Measurements from ENCODE around the gene GFM1.

DNA sequence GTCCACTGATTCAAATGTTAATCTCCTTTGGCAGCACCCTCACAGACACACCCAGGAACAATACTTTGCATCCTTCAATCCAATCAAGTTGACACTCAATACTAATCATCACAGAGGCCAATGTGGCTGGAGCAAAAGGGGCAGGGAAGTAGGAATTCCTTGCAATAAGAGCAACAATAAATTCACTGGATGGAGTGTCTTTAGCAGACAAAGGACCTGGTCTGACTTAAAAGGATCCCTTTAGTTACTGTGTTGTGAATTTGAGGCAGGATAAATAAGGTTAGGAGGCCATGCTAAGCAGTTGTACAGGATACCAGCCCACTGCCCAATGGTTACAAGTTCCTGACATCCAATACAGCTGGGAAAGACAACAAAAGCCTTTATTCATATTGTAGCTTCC lies 12.3 kb upstream of the GFM1 start:
- TF ChIP-seq, protein P1, sequence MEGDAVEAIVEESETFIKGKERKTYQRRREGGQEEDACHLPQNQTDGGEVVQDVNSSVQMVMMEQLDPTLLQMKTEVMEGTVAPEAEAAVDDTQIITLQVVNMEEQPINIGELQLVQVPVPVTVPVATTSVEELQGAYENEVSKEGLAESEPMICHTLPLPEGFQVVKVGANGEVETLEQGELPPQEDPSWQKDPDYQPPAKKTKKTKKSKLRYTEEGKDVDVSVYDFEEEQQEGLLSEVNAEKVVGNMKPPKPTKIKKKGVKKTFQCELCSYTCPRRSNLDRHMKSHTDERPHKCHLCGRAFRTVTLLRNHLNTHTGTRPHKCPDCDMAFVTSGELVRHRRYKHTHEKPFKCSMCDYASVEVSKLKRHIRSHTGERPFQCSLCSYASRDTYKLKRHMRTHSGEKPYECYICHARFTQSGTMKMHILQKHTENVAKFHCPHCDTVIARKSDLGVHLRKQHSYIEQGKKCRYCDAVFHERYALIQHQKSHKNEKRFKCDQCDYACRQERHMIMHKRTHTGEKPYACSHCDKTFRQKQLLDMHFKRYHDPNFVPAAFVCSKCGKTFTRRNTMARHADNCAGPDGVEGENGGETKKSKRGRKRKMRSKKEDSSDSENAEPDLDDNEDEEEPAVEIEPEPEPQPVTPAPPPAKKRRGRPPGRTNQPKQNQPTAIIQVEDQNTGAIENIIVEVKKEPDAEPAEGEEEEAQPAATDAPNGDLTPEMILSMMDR (IDR thresholded peaks at IDR 0.05 in 4 of 5, conservative IDR thresholded peaks at IDR 0.05 in 1 of 5), result no peak
- no peak for TF ChIP-seq POLR2A (IDR thresholded peaks at IDR 0.05)

Data from gastrocnemius medialis (tissue), 4 donors.